ENCODE results near the gene SEMA5B. TPM values are rescaled to one million over a fixed set of nuclear protein-coding genes. Genes with fewer than 3 reads are reported as not detected.

SEMA5B gene
- total and polyA plus RNA-seq, 2 donors (not counting 3 experiments of a cell fraction or from before 2014, with no cell fraction given), result 0.07 TPM; not detected in 1

GRCh38 chr3:123013876-123014275, 13.7 kb downstream of the SEMA5B start:
- H3K79me2 ChIP-seq (ENCODE audit: control insufficient read depth, insufficient read depth, low read length), result no peaks in the 10 kb centered on the region
- no TSS peak for BruUV-seq (replicated peaks)
- no peak overlapping the region for H3K27ac ChIP-seq (ENCODE audit: insufficient read depth, low read depth, low read length)
- no peak overlapping the region for H2AFZ ChIP-seq (ENCODE audit: low read depth, low read length)
- H3K4me2 ChIP-seq (ENCODE audit: insufficient read depth, low read length), result no peak overlapping the region
- no peak for TF ChIP-seq FOS (IDR thresholded peaks at IDR 0.05; ENCODE audit: borderline replicate concordance, insufficient read depth, low read length)
- no peak for TF ChIP-seq MYC (IDR thresholded peaks at IDR 0.05; ENCODE audit: low read depth, low read length)
- TF ChIP-seq MAX (IDR thresholded peaks at IDR 0.05; ENCODE audit: insufficient read depth, insufficient read length), result no peak
- no peak for TF ChIP-seq JUN (IDR thresholded peaks at IDR 0.05; ENCODE audit: borderline replicate concordance, insufficient read depth, insufficient read length, low read depth)
- no peak for TF ChIP-seq GATA2 (IDR thresholded peaks at IDR 0.05; ENCODE audit: insufficient read depth, insufficient read length, low read depth, low read length)
- no peak for TF ChIP-seq CTCF (IDR thresholded peaks at IDR 0.05; ENCODE audit: extremely low read depth in 1 of 2, insufficient read depth in 1 of 2, low read depth in 1 of 2, low read length in 2 of 2)
- no peak for TF ChIP-seq POLR2AphosphoS5 (IDR thresholded peaks at IDR 0.05; ENCODE audit: insufficient read depth, low read depth, low read length)
- TF ChIP-seq POLR2A (IDR thresholded peaks at IDR 0.05; ENCODE audit: low read depth, low read length), result no peak
- no peak for TF ChIP-seq EZH2 (IDR thresholded peaks at IDR 0.05; ENCODE audit: borderline replicate concordance, low read depth, low read length, severe bottlenecking)
- no peaks in the 10 kb centered on the region for H4K20me1 ChIP-seq (replicated peaks; ENCODE audit: control insufficient read depth, extremely low read depth, insufficient read depth, low read length)
- FAIRE-seq (no peak), DNase-seq (ENCODE audit: low read depth, low spot score) (no peak)
- no peaks in the 10 kb centered on the region for H3K36me3 ChIP-seq (ENCODE audit: control insufficient read depth in 2 of 2, extremely low read depth in 1 of 2, insufficient read depth in 2 of 2, low read length in 2 of 2)
- H3K9ac ChIP-seq (replicated peaks; ENCODE audit: extremely low read depth, insufficient read depth, low read length), result no peak overlapping the region
- no peaks in the 10 kb centered on the region for H3K4me1 ChIP-seq (ENCODE audit: control insufficient read depth, extremely low read depth, insufficient read depth, low read length)
- H3K9me3 ChIP-seq (replicated peaks; ENCODE audit: control insufficient read depth, insufficient read depth, low read length), result no peaks in the 10 kb centered on the region
- ChIA-PET POLR2A (no interaction called here), CTCF (interaction anchor here (0.8 to 1.5 kb wide), 3 partner anchors 9 to 15 kb away, joined by 4 to 6 read pairs (median 4); partner anchors contain the start of gene SEMA5B)
- dilution Hi-C loops (cut with MboI; ENCODE audit: extremely low pct_ligation_motif_present, low sequenced_read_pairs), result no loop called here
- no peaks in the 10 kb centered on the region for H3K9me1 ChIP-seq (replicated peaks; ENCODE audit: control insufficient read depth, extremely low read depth, insufficient read depth, low read length)
- peaks cover 10 to 13% of the 10 kb centered on the region in 2 experiments for H3K27me3 ChIP-seq (ENCODE audit: control insufficient read depth in 2 of 2, insufficient read depth in 2 of 2, low read length in 2 of 2)
- H3K4me3 ChIP-seq (replicated peaks in 1 of 3; ENCODE audit: insufficient read depth in 1 of 3, low read depth in 1 of 3, low read length in 3 of 3), result no peak overlapping the region
- intact Hi-C loops (cut with micrococcal nuclease), result no loop called here

Measured in endothelial cell of umbilical vein (primary cell).